ENCODE data around the gene CHRNA4. TPM values are rescaled to one million over a fixed set of nuclear protein-coding genes. Genes with fewer than 3 reads are reported as not detected.

CHRNA4 gene
- polyA plus RNA-seq, 1 experiment = not detected

DNA sequence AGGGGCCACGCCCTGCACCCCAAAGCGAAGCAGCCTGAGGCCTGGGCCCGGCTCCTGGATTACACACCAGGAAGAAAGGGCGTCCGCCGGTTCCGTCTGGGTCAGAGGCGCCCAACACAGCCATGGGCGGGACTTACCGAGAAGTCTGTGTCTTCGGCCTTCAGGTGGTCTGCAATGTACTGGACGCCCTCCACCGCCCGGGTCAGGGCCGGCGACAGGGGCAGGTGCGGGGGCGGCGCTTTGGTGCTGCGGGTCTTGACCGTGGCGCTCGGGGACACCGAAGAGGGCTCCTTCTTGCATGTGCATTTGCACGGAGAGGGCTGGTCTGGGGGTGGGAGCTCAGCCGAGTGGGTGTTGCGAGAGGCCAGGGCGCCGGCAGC, 11.6 kb downstream of the CHRNA4 start:
- ChIA-PET POLR2A (no interaction called here), CTCF (no interaction called here)
- Histone ChIP-seq H3K27ac (ENCODE audit: low read depth, low read length) (no peak overlapping the region), H3K9me3 (ENCODE audit: control insufficient read depth, insufficient read depth, low read length) (peaks cover 59% of the 10 kb centered on the region), H3K27me3 (ENCODE audit: control insufficient read depth, insufficient read depth, low read length) (peaks cover 16% of the 10 kb centered on the region), H3K4me3 (ENCODE audit: low read depth, low read length) (no peak overlapping the region)
- DNase-seq (ENCODE audit: low read depth, low spot score) = no peak
- no peak for TF ChIP-seq CTCF (IDR thresholded peaks at IDR 0.05; ENCODE audit: low read depth, low read length)

GRCh38 chr20:63348828-63349515, 12.2 kb downstream of the CHRNA4 start:
- Histone ChIP-seq H3K27ac (ENCODE audit: low read depth, low read length) (no peak overlapping the region), H3K27me3 (ENCODE audit: control insufficient read depth, insufficient read depth, low read length) (peaks cover 16% of the 10 kb centered on the region), H3K4me3 (ENCODE audit: low read depth, low read length) (no peak overlapping the region), H3K9me3 (ENCODE audit: control insufficient read depth, insufficient read depth, low read length) (peaks cover 54% of the 10 kb centered on the region)
- no peak for TF ChIP-seq CTCF (IDR thresholded peaks at IDR 0.05; ENCODE audit: low read depth, low read length)
- POLR2A ChIA-PET = no interaction called here
- CTCF ChIA-PET = no interaction called here
- no peak for DNase-seq (ENCODE audit: low read depth, low spot score)

GRCh38 chr20:63347950-63348827, 13.0 kb downstream of the CHRNA4 start:
- H3K27ac ChIP-seq (ENCODE audit: low read depth, low read length) = no peak overlapping the region
- no peak overlapping the region for H3K4me3 ChIP-seq (ENCODE audit: low read depth, low read length)
- H3K9me3 ChIP-seq (ENCODE audit: control insufficient read depth, insufficient read depth, low read length) = peaks cover 48% of the 10 kb centered on the region
- ChIA-PET CTCF (no interaction called here), POLR2A (no interaction called here)
- TF ChIP-seq CTCF (IDR thresholded peaks at IDR 0.05; ENCODE audit: low read depth, low read length) = no peak
- no peak for DNase-seq (ENCODE audit: low read depth, low spot score)
- peaks cover 16% of the 10 kb centered on the region for H3K27me3 ChIP-seq (ENCODE audit: control insufficient read depth, insufficient read depth, low read length)

DNA sequence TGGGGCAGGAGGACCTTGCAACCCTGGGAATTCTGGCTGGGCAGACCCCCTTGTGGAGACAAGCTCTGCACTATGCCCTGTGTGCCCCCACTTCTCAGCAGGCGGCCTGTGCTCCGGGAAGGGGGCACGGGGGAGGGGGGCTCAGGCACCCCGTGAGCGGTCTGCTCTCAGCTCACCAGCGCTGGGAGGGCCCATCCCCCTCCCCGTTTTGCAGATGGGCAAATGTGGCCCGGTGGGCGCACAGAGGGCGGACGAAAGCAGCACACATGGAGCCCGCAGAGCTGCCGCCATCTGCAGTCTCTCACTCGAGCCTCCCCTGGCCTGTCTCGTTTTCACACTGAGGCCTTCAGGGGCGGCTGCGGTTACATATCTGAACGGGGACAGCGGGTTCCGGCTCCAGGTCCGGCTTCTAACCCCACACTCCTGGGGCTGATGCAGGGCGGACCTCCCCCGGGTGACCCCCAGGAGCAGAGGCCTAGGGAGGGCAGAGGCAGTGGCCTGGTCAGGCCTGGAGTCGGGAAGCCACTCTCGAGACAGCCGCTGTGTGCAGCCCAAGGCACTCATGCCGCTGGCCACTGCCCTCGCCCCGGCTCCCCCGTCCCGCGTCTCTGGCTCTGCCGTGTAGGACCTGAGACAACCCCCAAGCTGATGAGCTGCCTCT, 13.9 kb downstream of the CHRNA4 start:
- H3K9me3 ChIP-seq (ENCODE audit: control insufficient read depth, insufficient read depth, low read length) = peaks cover 41% of the 10 kb centered on the region
- peaks cover 16% of the 10 kb centered on the region for H3K27me3 ChIP-seq (ENCODE audit: control insufficient read depth, insufficient read depth, low read length)
- CTCF ChIA-PET = no interaction called here
- POLR2A ChIA-PET = no interaction called here
- TF ChIP-seq CTCF (IDR thresholded peaks at IDR 0.05; ENCODE audit: low read depth, low read length) = no peak
- no peak for DNase-seq (ENCODE audit: low read depth, low spot score)
- H3K4me3 ChIP-seq (ENCODE audit: low read depth, low read length) = no peak overlapping the region
- no peak overlapping the region for H3K27ac ChIP-seq (ENCODE audit: low read depth, low read length)
